Activated CD4-positive, alpha-beta T cell treated with anti-CD3 and anti-CD28 coated beads, Interleukin-2, amount 50 U/mL, for 1 hour (primary cell): Measurements from ENCODE around the gene AIFM3.
"Not testable (repeated sequence)": the region's sequence is repeated elsewhere in the genome, so short reads cannot be mapped to it uniquely, and the experiment has no call there.

Experiments used
- DNase-seq: peaks from one replicate; pipeline ENCODE4 v3.0.0-alpha.2; 2020

The AIFM3 gene

DNA sequence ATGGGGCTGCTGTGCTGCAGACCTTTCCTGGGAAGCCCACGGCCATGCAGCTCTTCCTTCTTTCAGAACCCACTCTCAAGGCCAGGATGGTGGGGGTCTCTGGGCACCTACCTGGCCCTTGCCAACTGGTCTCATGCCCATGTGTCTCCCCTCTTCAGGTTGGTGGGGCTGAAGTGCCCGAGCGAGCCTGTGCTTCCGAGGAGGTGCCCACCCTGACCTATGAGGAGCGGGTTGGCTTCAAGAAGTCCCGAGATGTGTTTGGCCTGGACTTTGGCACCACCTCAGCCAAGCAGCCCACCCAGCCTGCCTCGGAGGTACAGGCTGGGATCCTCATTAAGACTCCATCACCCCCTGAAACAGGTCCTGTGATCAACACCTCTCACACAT is 25.0 kb downstream of the AIFM3 start:
- no peak for DNase-seq

DNA sequence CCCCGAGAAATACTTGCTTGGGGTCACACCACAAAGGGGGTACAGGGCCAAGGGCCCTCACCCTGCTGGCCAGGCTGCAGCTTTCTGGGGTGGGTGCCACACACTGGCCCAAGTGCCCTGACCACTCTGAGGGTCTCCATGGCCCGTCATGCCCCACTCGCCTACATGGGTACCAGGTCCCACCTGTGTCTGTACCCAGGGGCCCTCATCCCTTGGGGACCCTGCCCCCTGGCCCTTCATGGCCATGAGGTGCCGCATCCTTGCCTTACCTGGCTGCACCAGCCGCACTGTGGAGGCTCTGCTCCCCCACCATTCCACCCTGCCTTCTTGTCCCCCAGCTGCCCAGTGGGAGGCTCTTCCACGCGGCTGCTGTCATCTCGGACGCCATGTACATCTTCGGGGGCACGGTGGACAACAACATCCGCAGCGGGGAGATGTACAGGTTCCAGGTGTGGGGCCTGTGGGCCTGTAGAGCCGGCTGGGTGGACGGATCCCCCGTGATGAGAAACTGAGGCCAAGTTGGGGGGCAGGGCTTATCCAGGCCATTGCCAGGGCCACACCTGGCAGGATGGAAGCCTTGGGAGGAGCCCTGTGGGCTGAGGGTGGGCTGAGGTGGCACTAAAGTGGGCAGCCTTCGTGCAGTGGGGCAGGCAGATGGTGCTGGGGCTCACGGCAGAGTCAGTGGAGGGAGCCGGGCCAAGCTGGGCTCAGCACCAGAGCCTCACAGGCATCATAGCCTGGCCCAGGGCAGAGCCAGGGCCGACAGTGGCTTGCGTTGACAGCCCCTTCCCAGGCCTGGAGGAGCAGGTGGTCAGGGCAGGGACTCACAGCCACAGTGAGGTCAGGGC is 25.6 kb downstream of the AIFM3 start:
- DNase-seq = no peak

DNA sequence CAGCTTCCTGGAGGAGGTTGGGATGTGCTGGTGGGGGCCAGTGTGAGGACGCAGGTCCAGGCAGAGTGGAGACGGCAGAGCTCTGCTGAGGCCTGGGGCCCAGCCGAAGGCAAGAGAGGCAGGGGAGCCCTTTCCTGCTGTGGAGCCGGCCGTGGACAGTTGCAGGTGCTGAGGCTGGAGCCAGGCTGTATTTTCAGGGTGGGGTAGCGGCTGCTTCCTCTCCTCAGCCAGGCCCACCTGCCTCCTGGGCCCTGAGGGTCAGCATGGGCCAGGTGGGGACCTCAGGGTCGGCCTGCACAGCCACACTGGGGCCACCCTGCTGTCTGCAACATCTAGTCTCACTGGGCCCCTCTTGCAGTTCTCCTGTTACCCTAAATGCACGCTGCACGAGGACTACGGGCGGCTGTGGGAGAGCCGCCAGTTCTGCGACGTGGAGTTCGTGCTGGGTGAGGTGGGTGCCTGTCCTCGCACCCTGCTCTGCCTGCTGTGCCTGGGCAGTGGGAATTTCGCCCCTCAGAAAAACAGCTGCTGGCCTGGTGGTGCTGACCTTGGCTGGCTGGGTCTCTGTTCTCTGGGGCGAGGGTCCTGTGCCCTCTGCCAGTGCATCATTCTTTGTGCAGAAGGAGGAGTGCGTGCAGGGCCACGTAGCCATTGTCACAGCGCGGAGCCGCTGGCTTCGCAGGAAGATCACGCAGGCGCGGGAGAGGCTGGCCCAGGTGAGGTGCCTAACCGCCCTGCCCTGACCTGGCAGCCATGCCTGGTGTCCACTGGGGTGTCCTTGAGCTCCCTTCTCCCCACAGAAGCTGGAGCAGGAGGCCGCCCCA is 26.5 kb downstream of the AIFM3 start:
- DNase-seq = no peak

DNA sequence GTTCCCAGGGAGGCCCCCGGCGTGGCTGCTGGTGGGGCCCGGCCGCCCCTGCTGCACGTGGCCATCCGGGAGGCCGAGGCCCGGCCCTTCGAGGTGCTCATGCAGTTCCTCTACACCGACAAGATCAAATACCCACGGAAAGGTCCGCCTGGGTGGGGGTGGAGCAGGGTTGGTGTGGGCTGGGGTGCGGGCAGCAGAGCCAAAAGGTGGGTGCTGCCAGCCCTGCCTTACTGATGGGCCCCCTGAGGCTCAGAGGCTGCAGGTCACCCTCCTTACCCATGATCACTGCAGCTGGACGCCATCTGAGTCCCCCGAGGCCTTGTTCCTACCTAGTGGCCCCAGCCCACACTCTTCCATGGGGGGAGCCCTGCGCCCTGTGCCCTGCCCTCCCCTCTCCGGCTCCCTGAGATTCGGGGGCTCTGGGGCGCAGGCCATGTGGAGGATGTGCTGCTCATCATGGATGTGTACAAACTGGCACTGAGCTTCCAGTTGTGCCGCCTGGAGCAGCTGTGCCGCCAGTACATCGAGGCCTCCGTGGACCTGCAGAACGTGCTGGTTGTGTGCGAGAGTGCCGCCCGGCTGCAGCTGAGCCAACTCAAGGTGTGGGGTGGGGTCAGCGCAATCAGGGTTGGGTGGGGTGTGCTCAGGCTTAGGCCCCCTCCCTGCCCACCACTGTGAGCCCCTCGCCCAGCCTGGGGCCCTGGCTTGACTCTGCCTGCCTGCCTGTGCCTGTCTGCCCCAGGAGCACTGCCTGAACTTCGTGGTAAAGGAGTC is 27.3 kb downstream of the AIFM3 start:
- no peak for DNase-seq

DNA sequence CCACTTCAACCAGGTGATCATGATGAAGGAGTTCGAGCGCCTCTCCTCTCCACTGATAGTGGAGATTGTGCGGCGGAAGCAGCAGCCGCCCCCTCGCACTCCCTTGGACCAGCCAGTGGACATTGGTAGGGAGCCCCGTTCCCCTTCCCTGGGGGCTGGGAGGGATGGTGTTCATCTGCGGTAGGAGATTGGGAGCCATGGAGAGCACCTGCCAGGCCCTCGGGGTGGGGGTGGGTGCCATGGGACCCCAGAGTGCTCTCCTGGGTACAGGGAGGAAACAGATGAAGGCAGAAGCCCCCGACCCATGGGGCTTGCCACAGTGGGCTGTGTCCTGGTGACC is 27.8 kb downstream of the AIFM3 start:
- DNase-seq = no peak

DNA sequence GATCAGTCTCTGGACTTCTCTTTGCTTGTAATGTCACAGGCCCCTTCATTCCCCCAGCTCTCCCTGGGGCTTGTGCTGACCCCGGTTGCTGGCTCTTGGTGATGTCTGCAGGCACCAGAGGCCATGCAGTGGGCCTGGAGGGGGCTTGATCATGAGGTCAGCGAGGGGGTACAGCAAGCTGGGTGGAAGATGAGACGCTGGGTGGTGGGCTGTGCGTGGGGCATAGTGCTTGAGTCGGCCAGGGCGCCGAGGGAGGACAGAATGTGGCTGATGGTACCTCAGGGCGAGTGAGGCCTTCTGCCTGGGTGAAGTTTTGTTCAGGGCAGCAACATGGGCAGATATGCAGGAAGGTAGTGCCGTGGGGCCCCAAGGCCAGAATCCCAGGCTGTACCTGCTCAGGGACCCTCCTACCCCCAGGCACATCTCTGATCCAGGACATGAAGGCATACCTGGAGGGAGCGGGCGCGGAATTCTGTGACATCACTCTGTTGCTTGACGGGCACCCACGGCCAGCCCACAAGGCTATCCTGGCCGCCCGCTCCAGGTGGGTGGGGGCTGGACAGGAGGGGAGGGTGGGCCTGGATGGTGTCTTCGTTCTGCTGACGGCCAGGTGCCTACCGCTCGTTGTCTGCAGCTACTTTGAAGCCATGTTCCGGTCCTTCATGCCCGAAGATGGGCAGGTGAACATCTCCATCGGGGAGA is 28.4 kb downstream of the AIFM3 start:
- DNase-seq = no peak

DNA sequence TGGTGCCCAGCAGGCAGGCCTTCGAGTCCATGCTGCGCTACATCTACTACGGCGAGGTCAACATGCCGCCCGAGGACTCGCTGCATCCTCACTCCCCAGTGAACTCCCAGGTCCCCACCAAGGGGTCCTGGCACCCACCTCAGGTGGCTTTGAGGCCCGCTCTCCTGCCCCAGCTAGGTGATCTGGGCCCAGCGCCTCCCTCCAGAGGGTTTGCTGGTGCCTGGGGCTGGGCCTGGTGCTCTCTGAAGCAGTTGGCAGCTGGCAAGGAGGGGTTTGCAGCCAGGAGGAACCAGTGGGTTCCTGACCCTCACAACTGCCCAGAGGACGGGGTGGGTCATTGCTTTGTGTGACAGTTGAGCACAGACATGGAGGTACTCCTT is 29.0 kb downstream of the AIFM3 start:
- DNase-seq = no peak

DNA sequence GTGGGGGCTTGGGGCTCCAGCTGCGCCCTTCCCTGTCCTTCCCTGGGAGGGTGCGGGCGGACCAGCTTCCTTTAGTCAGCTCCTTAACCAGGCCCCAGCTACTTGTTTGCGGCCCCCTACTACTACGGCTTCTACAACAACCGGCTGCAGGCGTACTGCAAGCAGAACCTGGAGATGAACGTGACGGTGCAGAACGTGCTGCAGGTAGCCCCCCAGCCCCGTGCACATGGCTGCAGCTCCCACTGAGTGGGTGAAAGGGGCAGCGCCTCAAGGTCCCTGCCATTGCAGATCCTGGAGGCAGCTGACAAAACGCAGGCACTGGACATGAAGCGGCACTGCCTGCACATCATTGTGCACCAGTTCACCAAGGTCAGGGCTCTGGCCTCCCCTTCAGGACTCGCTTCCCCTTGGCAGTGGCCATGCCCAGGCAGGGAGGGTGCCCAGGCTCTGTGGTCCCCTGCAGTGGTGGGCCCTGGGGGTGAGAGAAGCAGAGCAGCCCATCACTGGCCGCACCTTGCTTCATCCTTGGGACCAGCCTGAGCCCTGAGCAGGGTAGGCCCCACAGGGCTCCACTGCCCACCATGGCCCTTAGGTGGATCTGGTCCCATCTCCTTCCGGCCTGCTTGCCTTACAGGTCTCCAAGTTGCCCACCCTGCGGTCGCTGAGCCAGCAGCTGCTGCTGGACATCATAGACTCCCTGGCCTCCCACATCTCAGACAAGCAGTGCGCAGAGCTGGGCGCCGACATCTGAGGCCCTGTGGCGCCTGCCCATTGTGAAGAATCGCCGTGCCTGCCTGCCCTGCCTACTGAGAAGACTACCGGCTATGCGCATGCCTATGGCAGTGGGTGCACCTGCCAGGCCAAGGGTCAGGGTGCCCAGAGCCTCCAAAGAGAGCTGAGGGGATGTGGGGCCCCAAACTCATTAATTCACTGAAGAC is 29.8 kb downstream of the AIFM3 start:
- no peak for DNase-seq

DNA sequence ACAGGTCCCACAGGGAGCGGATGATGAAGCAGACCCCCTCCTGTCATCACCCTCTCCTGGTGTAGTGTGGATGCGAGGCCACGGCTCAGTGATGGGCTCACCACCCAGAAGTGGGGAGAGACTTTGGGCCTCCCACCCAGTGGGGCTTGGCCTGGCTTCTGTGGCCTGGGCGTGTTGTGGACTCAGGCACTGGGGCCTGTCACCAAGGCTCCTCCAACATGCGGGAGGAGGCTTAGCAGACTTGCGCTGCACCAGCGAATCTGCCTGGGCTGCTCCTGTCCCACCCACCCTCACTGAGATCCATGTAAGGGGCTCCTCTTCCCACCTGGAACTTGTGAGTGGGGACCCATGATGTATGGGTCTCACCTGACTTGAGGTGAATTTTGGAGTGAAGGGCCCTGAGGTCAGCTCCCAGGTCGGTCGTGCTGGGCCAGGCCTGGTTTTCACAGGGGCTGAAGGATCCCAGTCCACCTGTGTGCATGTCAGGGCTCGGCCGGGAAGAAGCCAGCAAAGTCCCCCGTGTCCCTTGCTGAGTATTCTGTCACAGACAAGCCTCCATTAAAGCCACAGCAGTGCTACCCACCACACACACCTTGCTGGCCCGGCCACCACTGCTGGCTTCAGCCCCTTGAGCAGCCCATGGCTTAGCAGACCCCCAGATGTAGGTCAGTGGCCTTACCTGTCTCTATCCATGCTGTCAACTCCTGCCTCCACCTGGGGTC is 30.6 kb downstream of the AIFM3 start:
- no peak for DNase-seq

DNA sequence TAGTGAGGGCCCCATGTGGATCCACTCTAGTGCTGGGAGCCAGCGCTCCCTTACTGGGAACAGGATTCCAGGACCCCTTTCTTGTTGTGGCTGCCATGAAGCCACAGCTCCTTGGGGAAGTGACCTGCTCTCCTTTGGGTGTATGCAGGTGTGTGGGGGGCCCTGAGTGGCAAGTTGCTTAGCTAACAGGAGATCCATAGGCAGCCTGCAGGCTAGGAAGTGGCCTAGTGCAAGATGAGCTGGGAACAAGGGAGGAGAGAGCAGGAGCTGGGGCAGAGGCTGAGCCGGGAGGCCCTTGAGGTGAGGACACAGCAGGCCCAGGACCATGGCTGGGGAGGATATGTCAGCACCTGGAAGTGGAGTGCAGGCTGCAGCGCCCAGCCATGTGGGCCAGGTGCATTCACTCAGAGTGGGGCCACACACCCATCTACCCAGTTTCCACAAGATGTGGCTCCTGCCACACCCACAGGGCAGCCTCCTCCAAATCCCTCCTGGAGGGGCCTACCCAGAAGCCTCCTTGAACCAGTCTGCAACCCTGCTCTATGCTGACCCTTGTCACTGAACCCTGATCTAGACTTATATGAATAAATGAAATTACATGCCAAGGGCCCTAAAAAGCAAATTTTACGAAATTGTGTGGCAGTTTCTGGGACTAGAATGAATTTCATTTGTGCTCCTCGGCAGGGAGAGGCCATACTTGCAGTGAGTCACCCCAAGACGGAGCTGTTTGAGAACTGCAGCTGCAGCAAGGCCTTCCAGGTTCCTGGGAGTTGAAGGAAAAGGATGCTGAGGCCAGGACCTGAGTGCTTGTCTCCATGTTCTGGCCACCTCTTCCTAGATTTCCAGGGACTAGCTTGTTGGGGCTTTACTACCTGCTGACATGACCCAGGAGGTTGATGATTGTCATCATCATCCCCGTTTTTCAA is 31.6 kb downstream of the AIFM3 start:
- no peak for DNase-seq

DNA sequence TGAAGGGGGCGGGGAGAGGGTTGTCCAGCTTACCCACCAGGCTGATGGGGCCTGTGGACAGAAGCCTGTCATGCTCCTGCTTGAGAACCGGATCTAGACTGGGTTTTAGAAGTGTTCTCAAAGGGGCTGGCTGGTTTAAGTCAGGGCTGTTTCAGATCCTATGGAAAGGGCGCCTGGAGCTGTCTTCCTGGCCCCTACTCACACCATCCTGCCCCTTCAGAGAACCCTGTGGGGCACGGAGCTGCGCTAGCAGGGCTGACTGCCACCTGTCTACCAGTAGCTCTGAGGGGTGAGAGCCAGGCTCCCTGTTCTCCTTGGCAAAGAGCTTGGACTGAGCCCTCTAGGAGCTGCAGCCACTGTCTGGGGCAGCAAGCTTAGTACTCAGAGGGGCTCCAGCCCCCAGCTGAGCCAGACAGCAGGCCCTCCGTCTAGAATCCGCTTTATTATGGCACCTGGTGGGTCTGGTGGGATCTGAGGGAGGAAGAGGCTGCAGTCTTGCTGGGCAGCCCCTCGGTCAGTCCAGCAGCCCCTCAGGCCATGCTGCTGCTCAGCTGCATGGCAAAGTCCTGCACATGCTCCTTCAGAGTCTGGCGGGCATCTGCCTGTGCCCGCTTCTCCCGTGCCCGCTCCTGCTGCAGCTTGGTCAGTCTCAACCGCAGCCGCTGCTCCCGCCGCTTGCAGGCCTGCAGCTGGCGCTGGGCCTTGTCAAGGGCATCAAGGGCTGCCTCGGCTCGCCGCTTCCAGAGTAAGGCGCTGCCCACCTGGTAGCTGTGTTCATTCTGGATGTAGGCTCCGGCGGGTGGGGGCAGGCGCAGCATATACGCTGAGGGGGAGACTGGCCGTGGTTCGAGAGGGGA is 32.5 kb downstream of the AIFM3 start:
- DNase-seq = no peak

DNA sequence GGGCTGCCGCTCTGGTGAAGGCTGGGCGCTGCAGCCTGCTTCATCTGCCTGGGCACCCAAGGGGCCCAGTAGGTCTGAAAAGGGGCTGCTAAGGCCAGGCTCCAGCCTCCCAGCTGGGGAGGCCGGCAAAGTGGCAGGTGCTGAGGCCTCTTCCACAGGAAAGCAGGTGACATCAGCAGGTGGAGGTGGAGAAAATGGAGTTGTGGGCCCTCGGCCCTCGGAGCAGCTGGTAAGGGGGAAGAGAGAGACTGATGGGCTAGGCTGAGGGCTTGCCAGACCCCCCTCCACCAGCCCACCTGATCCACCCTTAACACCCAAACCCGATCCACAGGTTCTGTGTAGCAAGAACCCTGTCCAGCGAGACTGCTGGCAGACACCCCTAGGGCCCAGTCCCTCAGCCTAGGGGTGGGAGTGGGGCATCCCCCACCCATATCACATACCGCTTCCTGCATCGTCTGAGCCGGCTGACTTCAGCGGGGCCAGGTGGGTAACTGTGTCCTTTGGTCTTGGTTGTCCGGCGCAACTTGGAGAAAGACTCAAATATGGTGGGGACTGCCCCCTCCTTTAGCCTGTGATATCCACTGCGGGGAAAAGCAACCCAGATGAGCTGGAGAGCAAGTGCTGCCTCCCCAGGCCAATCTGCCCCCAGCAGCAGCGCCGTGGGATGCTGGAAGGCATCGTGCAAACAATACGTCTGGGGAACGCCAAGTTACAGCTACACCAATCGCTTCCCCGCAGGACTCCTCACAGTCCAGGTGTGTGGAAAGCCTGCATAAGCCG is 33.3 kb downstream of the AIFM3 start:
- DNase-seq = no peak

DNA sequence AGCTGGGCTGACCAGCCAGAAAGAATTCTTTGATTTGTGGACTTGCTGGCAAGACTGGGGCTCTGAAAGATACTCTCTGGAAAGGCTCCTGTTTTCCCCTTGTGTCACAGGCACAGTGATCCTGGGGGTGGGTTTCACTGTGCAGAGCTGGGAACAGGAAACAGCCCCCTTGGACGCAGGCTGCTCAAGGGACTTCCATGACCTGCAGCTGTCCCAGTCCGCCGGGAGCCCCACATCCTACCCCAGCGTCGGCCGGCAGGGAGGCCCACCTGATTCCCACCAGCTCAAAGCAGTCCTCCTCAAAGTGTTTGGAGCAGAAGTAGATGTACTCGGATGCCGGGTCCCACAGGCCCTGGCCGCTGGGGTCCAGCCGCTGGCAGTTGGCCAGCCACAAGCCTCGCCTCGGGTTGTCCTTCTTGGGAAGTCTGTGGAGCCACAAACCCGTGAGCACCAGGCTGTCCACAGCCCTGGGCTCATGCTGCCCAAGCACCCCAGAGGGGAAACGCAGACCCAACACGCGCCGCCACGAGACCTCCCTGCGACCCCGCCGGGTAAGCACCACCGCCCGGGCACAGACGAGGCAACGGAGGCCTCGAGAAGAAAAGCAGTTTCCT is 34.0 kb downstream of the AIFM3 start:
- DNase-seq = no peak

DNA sequence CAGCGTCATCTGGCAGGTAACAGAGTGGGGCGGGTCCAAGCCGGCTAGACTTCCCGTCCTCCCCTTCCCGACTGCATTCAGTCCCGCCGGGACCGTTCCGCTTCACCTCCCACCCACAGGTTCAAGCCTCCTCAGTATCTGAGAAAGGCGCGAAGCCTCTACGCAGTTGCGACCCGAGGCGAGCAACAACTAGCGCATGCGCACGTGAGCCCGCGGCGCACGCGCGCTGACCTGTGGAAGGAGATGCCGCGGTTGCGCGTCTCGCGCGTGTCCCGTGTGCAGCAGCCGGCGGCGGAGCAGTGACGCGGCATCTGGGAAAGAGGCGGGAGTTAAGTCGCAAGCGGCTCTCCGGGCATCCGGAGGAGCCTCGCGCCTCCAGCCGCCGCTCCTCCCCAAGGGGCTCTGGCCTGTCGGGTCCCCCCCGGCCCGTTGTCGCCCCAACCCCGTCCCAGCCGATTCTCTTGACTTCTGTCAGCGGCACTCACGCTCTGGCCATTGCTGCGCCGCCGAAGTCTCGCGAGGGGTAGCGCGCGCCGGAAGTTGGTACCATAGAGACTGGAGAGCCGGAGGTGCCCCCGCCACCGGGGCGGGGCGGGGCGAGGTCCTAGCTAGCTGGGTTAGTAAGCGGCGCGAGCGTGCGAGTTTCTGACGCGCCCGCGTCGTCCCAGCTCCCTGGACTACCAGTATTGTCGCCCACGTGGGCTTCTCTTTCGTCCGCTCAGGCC is 34.7 kb downstream of the AIFM3 start, which contains the start of gene THAP7:
THAP7 (minus strand) TSS at position 518 of the 725 bp plus-strand sequence; CDS start at position 311, 207 bp downstream.
- peak; percentile 97 for DNase-seq

DNA sequence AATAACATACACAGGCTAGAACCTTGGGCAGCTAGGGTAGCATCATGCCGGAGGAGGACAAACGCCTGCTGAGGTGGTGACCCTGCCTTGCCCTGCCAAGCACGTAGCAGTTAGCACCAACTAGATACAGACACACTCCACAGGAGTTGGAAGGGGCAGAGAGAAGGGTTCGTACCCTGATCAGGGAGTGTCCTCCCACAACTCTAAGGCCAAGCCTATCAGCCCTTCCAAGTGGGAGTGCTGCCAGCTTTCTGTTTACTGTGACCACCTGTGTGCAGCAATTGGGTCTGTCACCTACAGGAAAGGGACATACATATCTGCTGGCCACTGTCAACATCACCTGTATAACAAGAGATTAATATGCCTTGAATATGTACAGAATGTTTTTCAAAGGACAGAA is 36.7 kb downstream of the AIFM3 start:
- no peak for DNase-seq

DNA sequence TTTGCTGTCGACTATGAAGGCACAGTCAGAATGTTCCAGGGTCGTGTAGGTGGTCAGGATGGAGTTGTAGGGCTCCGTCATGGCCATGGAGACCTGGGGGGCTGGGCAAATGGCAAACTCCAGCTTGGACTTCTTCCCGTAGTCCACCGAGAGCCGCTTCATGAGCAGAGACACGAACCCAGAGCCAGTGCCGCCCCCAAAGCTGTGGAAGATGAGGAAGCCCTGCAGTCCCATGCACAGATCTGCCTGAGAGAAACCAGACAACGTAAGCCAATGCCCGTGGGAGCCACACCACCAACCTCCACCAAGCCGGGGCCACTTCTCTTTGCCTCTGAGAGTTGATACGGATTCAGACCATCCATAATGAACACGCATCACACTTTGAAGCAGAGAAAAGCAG is 42.2 kb downstream of the AIFM3 start:
- DNase-seq = not testable (repeated sequence)
